Activated naive CD4-positive, alpha-beta T cell treated with anti-CD3 and anti-CD28 coated beads for 36 hours (primary cell): Measurements from ENCODE around the gene MICALL2. TPM values are rescaled to one million over a fixed set of nuclear protein-coding genes. Genes with fewer than 3 reads are reported as not detected.

Experiments
- CTCF ChIA-PET: fragments of 350-600 bp; sonication (Branson Sonifier 250); formaldehyde crosslinking; loops from one replicate; lab custom pipeline; 2021; ENCODE audit warnings: antibody characterized with exemption; lab: Charles Lee
- DNase-seq: peaks from one replicate; pipeline ENCODE4 v3.0.0-alpha.2; 2020
- H3K27ac Mint-ChIP-seq: one replicate; pipeline ENCODE4 v1.8.0; 2021; ENCODE audit warnings: mild to moderate bottlenecking, mixed read lengths
- H3K27me3 Mint-ChIP-seq: one replicate; pipeline ENCODE4 v1.8.0; 2021; ENCODE audit warnings: low read depth, mixed read lengths
- H3K36me3 Mint-ChIP-seq: one replicate; pipeline ENCODE4 v1.8.0; 2021; ENCODE audit warnings: low read depth, mixed read lengths
- H3K4me1 Mint-ChIP-seq: one replicate; pipeline ENCODE4 v1.8.0; 2021; ENCODE audit warnings: low read depth, mixed read lengths
- H3K4me3 Mint-ChIP-seq: one replicate; pipeline ENCODE4 v1.8.0; 2021; ENCODE audit warnings: mild to moderate bottlenecking, moderate library complexity, mixed read lengths
- H3K9me3 Mint-ChIP-seq: one replicate; pipeline ENCODE4 v1.8.0; 2021; ENCODE audit warnings: mixed read lengths
- intact Hi-C: fragments of 100-400 bp; cut with micrococcal nuclease; formaldehyde crosslinking; loops from one replicate; pipeline ENCODE4 v1.15.1; 2023
- total RNA-seq, 2 experiments: library from RNA; stranded (reverse); gene quantifications; one replicate each; pipeline ENCODE4 v1.2.3, GENCODE V29; 2021

MICALL2 gene
- total RNA-seq, 2 experiments from 2014 or later: 3.7 to 4.2 TPM

DNA sequence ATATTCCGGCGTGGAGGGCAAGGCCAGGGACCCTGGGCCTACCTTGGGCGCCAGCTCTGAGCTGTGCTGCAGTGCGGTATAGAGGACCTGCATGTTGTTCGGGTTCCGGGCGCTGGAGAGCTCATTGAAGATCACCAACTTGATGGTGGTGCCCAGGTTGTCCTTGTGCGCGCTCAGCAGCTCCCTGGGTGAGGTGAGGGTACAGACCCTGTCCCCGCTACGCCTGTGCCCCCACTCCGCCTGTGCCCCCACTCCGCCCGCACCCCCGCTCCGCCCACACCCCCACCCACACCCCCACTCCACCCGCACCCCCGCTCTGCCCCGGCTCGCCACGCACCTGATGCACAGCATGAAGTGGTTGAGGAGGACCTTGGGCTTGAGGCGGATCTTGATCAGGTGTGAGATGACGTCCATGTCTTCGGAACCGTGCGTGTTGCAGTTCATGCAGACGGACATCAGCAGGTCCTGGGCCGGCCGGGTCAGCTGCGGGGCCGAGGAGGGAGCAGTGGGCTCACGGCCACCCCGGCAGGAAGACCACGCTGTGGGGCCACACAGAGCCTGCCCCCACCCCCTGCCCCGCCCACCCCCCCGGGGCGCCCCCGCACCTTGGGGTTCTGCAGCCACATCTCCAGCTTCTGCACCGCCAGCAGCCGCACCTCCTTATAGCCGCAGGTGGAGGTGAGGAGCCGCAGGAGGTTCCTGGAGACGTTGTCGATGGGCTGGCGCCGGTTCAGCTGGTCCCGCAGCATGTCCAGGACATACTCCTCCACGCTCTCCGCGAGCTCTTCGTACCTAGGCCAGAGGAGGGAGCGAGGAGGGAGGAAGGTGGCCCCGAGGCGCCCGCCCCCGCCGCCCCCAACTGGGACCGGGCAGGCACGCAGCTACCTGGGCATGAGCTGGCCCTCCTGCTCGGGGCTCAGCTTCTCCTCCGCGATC lies 39.4 kb upstream of the MICALL2 start:
- no peaks in the 10 kb centered on the region for H3K27me3 Mint-ChIP-seq
- H3K4me1 Mint-ChIP-seq: peaks cover 17% of the 10 kb centered on the region
- CTCF ChIA-PET: interaction anchor here (1.1 kb wide), 1 partner anchor 24 kb away, joined by 4 read pairs; no protein-coding TSS in a partner anchor
- no peak overlapping the region for H3K4me3 Mint-ChIP-seq
- intact Hi-C loops: no loop called here
- DNase-seq: no peak
- H3K36me3 Mint-ChIP-seq: peaks cover 12% of the 10 kb centered on the region
- H3K9me3 Mint-ChIP-seq: no peaks in the 10 kb centered on the region
- H3K27ac Mint-ChIP-seq: no peak overlapping the region

GRCh38 chr7:1497293-1497927 lies 38.1 kb upstream of the MICALL2 start:
- Mint-ChIP-seq H3K4me3 (no peak overlapping the region), H3K27me3 (no peaks in the 10 kb centered on the region), H3K27ac (no peak overlapping the region), H3K9me3 (no peaks in the 10 kb centered on the region), H3K36me3 (peaks cover 12% of the 10 kb centered on the region), H3K4me1 (peaks cover 7% of the 10 kb centered on the region)
- intact Hi-C loops: no loop called here
- DNase-seq: no peak
- CTCF ChIA-PET: interaction anchor here (0.6 kb wide), 1 partner anchor 82 kb away, joined by 3 read pairs; no protein-coding TSS in a partner anchor

- CTCF ChIA-PET: no interaction called here
- Mint-ChIP-seq H3K27ac (no peak overlapping the region), H3K36me3 (peaks cover 9% of the 10 kb centered on the region), H3K4me1 (no peaks in the 10 kb centered on the region), H3K4me3 (no peak overlapping the region), H3K9me3 (no peaks in the 10 kb centered on the region), H3K27me3 (no peaks in the 10 kb centered on the region)
- DNase-seq: no peak
- intact Hi-C loops: no loop called here
These were observed 37.4 kb upstream of the MICALL2 start for GRCh38 chr7:1496531-1497292.

- no peaks in the 10 kb centered on the region for H3K9me3 Mint-ChIP-seq
- no peak for DNase-seq
- CTCF ChIA-PET: no interaction called here
- H3K27ac Mint-ChIP-seq: no peak overlapping the region
- no peaks in the 10 kb centered on the region for H3K4me1 Mint-ChIP-seq
- no peak overlapping the region for H3K4me3 Mint-ChIP-seq
- H3K27me3 Mint-ChIP-seq: no peaks in the 10 kb centered on the region
- intact Hi-C loops: no loop called here
- H3K36me3 Mint-ChIP-seq: peaks cover 14% of the 10 kb centered on the region
These were observed 36.4 kb upstream of the MICALL2 start for GRCh38 chr7:1495564-1496242.

- CTCF ChIA-PET: interaction anchor here (0.7 kb wide), 1 partner anchor 21 kb away, joined by 3 read pairs; no protein-coding TSS in a partner anchor
- no peak overlapping the region for H3K27ac Mint-ChIP-seq
- no peak for DNase-seq
- intact Hi-C loops: no loop called here
- H3K27me3 Mint-ChIP-seq: no peaks in the 10 kb centered on the region
- no peaks in the 10 kb centered on the region for H3K4me1 Mint-ChIP-seq
- H3K4me3 Mint-ChIP-seq: no peak overlapping the region
- peaks cover 13% of the 10 kb centered on the region for H3K36me3 Mint-ChIP-seq
- H3K9me3 Mint-ChIP-seq: no peaks in the 10 kb centered on the region
These were observed 35.7 kb upstream of the MICALL2 start for GRCh38 chr7:1494866-1495563.

- Mint-ChIP-seq H3K9me3 (no peaks in the 10 kb centered on the region), H3K36me3 (peaks cover 13% of the 10 kb centered on the region), H3K4me3 (no peak overlapping the region), H3K27me3 (no peaks in the 10 kb centered on the region), H3K4me1 (no peaks in the 10 kb centered on the region), H3K27ac (no peak overlapping the region)
- DNase-seq: no peak
- CTCF ChIA-PET: interaction anchor here (0.7 kb wide), 1 partner anchor 20 kb away, joined by 3 read pairs; no protein-coding TSS in a partner anchor
- intact Hi-C loops: no loop called here
These were observed 35.2 kb upstream of the MICALL2 start for GRCh38 chr7:1494447-1494846.

GRCh38 chr7:1493571-1493970 lies 34.3 kb upstream of the MICALL2 start:
- CTCF ChIA-PET: no interaction called here
- Mint-ChIP-seq H3K9me3 (no peaks in the 10 kb centered on the region), H3K27ac (no peak overlapping the region), H3K36me3 (peaks cover 16% of the 10 kb centered on the region), H3K4me1 (no peaks in the 10 kb centered on the region), H3K4me3 (no peak overlapping the region), H3K27me3 (no peaks in the 10 kb centered on the region)
- no peak for DNase-seq
- intact Hi-C loops: no loop called here

GRCh38 chr7:1493129-1493528 lies 33.9 kb upstream of the MICALL2 start:
- Mint-ChIP-seq H3K4me1 (no peaks in the 10 kb centered on the region), H3K27me3 (no peaks in the 10 kb centered on the region), H3K4me3 (no peak overlapping the region), H3K27ac (no peak overlapping the region), H3K36me3 (peaks cover 16% of the 10 kb centered on the region), H3K9me3 (no peaks in the 10 kb centered on the region)
- no peak for DNase-seq
- intact Hi-C loops: no loop called here
- CTCF ChIA-PET: no interaction called here

DNA sequence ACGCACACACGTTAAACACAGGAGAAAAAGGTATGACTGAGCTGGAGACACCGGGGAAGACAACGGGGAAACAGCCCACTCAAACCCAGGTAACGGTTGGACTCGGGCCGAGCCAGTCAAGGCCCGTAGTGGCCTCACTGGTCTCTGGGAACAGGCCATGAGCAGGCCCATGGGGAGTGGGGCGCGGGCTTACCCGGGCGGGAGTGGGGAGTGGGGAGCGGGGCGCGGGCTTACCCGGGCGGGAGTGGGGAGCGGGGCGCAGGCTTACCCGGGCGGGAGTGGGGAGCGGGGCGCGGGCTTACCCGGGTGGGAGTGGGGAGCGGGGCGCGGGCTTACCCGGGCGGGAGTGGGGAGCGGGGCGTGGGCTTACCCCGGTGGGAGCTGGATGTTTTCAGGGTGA lies 33.4 kb upstream of the MICALL2 start:
- H3K27me3 Mint-ChIP-seq: no peaks in the 10 kb centered on the region
- intact Hi-C loops: no loop called here
- no peak for DNase-seq
- H3K4me3 Mint-ChIP-seq: no peak overlapping the region
- no peaks in the 10 kb centered on the region for H3K4me1 Mint-ChIP-seq
- no peaks in the 10 kb centered on the region for H3K9me3 Mint-ChIP-seq
- CTCF ChIA-PET: no interaction called here
- H3K27ac Mint-ChIP-seq: no peak overlapping the region
- peaks cover 16% of the 10 kb centered on the region for H3K36me3 Mint-ChIP-seq

DNA sequence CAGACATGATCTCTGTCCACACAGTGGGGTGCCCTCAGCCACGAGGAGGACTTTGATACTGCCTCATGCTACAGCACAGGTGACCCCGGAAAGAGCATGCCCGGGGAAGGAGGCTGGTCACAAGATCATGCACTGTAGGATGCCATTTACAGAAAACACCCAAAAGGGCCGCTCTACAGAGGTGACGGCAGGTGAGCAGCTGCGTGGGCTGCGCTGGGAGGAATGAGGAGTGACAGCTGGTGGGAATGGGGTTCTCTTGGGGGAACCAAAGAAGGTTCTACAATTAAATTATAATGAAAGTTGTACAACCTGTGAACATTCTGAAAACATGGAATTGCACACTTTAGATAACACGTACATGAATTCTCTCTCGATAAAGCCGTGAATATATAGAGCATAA lies 33.0 kb upstream of the MICALL2 start:
- H3K9me3 Mint-ChIP-seq: no peaks in the 10 kb centered on the region
- no peaks in the 10 kb centered on the region for H3K27me3 Mint-ChIP-seq
- intact Hi-C loops: no loop called here
- CTCF ChIA-PET: no interaction called here
- no peak overlapping the region for H3K27ac Mint-ChIP-seq
- peaks cover 16% of the 10 kb centered on the region for H3K36me3 Mint-ChIP-seq
- no peak for DNase-seq
- no peak overlapping the region for H3K4me3 Mint-ChIP-seq
- H3K4me1 Mint-ChIP-seq: no peaks in the 10 kb centered on the region

- no peaks in the 10 kb centered on the region for H3K27me3 Mint-ChIP-seq
- intact Hi-C loops: no loop called here
- H3K4me1 Mint-ChIP-seq: no peaks in the 10 kb centered on the region
- H3K36me3 Mint-ChIP-seq: peaks cover 16% of the 10 kb centered on the region
- CTCF ChIA-PET: no interaction called here
- H3K9me3 Mint-ChIP-seq: no peaks in the 10 kb centered on the region
- H3K4me3 Mint-ChIP-seq: no peak overlapping the region
- no peak for DNase-seq
- H3K27ac Mint-ChIP-seq: no peak overlapping the region
These were observed 31.6 kb upstream of the MICALL2 start for GRCh38 chr7:1490837-1491236.
